ENCODE measurements around the gene MVB12B.
"Not testable (repeated sequence)": the region's sequence is repeated elsewhere in the genome, so short reads cannot be mapped to it uniquely, and the experiment has no call there.

The MVB12B gene

DNA sequence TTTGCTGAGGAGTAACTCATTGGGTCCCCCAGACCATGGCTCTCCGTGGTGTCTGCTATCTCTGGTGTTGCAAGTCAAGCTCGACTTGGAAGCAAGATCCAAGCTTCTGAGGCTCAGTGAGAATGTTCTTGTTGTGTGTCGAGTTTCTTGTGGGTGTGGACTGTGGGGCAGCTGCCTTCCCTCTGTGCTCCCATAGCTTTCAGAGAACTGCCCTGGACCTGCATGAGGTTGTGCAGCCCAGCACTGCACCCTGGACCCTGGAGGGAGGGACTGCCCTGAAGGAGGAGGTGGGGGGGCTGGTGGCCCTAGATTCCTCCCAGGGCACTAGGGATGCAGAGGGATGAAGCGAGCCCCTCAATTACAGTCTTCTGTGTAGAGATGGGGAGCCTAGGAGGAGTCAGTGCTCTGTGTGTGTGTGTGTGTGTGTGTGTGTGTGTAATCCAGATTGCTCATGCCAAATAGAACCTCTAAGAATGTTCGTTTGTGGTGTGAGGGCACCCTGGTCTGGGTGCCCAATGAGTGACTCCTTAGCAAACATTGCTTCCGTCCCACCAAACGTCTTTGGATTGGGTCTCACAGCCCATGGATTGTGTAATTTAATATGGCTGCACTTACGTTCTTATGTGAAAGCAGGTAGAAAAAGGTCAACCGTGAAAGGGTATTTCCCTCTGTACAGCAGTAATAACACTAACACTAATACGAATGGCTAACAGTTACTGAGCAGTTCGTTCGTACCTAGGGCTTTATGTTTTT is 143.8 kb downstream of the MVB12B start:
- no peaks in the 10 kb centered on the region for H3K27me3 Mint-ChIP-seq
- H3K4me3 Mint-ChIP-seq: peak overlapping the region; percentile 70
- H3K4me1 Mint-ChIP-seq: peaks cover 86% of the 10 kb centered on the region
- ATAC-seq (replicated peaks; ENCODE audit: extremely low read depth, poor library complexity, severe bottlenecking): peak; percentile 29
- no peaks in the 10 kb centered on the region for H3K9me3 Mint-ChIP-seq
- no peak for DNase-seq (ENCODE audit: low spot score in 2 of 2)
- peak overlapping the region; percentile 89 for H3K27ac Mint-ChIP-seq (ENCODE audit: low read depth)
- peaks cover 16% of the 10 kb centered on the region for H3K36me3 Mint-ChIP-seq (ENCODE audit: insufficient read depth)

GRCh38 chr9:126471084-126471624 is 144.5 kb downstream of the MVB12B start:
- Mint-ChIP-seq H3K4me1 (peaks cover 83% of the 10 kb centered on the region), H3K9me3 (no peaks in the 10 kb centered on the region), H3K27me3 (no peaks in the 10 kb centered on the region), H3K27ac (ENCODE audit: low read depth) (peak overlapping the region; percentile 89), H3K36me3 (ENCODE audit: insufficient read depth) (peaks cover 18% of the 10 kb centered on the region), H3K4me3 (peak overlapping the region; percentile 70)
- ATAC-seq (replicated peaks; ENCODE audit: extremely low read depth, poor library complexity, severe bottlenecking) (peak; percentile 80), DNase-seq (ENCODE audit: low spot score in 2 of 2) (peak; percentile 64 to 82)

DNA sequence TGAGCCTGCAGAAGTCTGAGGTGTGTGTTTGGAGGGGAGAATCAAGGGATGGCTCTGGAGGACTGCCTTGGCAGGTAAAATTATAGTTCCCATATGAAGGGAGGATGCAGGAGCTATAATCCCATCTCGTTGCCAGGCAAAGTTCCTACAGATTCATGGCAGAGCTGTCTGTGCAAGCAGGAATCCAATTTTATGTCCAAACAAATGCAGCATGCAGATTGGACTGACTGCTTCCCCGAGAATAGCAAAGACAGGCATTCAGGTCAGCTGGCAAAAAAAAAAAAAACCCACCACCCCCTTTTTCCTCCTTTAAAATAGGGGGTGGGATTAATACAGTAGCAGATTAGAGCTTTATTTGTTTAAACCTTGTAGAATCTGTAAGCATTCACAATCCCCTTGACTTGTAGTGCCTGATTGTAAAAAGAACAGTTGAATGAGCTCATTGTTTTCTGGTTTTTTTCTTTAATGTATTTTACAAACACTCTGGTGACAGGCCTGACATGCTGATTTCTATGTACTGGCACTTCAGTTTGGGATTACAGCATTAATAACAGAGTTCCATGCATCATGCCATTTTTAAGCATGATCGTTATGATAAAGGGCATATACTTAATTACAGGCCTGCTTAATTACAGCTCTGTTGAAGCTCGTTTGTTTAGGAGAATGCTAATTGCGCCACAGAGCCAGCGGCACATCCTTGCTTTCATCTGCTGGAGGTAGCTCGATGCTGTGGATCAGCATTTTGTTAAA is 145.7 kb downstream of the MVB12B start:
- H3K27me3 Mint-ChIP-seq: no peaks in the 10 kb centered on the region
- H3K4me1 Mint-ChIP-seq: peaks cover 85% of the 10 kb centered on the region
- peak overlapping the region; percentile 89 for H3K27ac Mint-ChIP-seq (ENCODE audit: low read depth)
- H3K9me3 Mint-ChIP-seq: no peaks in the 10 kb centered on the region
- peak overlapping the region; percentile 70 for H3K4me3 Mint-ChIP-seq
- DNase-seq (ENCODE audit: low spot score in 2 of 2) (no peak), ATAC-seq (replicated peaks; ENCODE audit: extremely low read depth, poor library complexity, severe bottlenecking) (no peak)
- peaks cover 20% of the 10 kb centered on the region for H3K36me3 Mint-ChIP-seq (ENCODE audit: insufficient read depth)

- Mint-ChIP-seq H3K27ac (ENCODE audit: low read depth) (no peak overlapping the region), H3K4me1 (peaks cover 79% of the 10 kb centered on the region), H3K9me3 (no peaks in the 10 kb centered on the region), H3K27me3 (no peaks in the 10 kb centered on the region), H3K36me3 (ENCODE audit: insufficient read depth) (peaks cover 15% of the 10 kb centered on the region), H3K4me3 (no peak overlapping the region)
- no peak for DNase-seq (ENCODE audit: low spot score in 2 of 2)
- no peak for ATAC-seq (replicated peaks; ENCODE audit: extremely low read depth, poor library complexity, severe bottlenecking)
Observed at GRCh38 chr9:126472948-126473298, 146.3 kb downstream of the MVB12B start.

DNA sequence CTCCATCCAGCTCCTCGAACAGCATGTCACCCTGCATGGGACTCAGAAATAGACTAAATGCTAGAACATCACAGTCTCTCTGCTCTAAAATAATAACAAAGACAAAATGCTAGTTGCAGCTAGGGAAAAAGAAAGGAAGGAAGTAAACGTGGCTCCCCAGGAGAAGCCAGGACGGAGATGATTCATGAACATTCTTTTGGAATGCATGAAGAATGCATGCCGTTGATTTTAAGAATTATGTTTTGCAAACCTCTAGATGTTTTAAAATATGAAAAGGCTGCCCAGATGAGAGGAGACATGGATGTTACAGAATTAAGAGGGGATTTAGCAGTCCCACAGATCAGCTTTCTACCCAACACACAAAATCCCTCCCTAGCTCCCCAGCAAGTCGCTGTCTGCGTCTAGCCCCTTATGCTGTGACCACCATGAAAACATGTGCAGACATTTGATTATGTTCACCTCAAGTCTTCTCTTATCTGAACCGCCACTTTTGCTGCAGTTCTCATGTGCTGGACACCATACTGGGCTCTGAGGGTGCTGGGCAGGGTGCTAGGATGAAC is 147.7 kb downstream of the MVB12B start:
- no peaks in the 10 kb centered on the region for H3K27me3 Mint-ChIP-seq
- H3K36me3 Mint-ChIP-seq (ENCODE audit: insufficient read depth): peaks cover 17% of the 10 kb centered on the region
- no peak for DNase-seq (ENCODE audit: low spot score in 2 of 2)
- H3K4me3 Mint-ChIP-seq: no peak overlapping the region
- H3K9me3 Mint-ChIP-seq: no peaks in the 10 kb centered on the region
- H3K4me1 Mint-ChIP-seq: peaks cover 73% of the 10 kb centered on the region
- H3K27ac Mint-ChIP-seq (ENCODE audit: low read depth): no peak overlapping the region
- ATAC-seq (replicated peaks; ENCODE audit: extremely low read depth, poor library complexity, severe bottlenecking): no peak

DNA sequence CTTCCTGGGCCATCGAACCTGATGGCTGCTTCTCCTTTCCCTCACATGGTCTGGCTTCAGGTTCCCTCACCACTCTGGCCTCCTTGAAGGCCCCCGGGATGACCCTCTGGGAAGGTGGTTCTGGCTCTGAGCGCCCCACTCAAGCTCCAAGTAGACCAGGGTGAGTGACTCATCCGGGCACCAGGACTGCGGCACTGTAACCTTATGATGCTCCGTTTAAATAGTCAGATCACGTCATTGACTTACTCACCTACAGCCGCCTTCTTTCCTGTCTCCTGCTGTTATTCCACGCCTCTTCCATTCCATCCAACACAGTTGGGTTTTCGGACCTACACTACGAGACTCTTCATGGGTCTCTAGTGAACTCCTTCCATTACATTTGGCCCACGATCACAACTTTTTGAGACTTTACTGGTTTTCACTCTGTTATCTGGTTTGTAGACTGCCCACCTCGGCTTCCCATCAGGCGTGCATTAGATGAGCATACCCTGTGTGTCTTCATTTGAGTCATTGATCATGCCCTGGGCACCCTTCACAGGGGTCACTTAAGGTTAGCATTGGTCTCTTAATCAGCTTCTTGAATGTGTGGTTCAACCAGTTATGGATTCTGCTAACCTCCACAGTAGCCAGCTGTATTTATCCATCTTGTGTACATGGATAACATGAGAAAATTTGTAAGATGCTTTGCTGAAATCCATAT is 148.3 kb downstream of the MVB12B start:
- no peak overlapping the region for H3K27ac Mint-ChIP-seq (ENCODE audit: low read depth)
- H3K36me3 Mint-ChIP-seq (ENCODE audit: insufficient read depth): peaks cover 15% of the 10 kb centered on the region
- DNase-seq (ENCODE audit: low spot score in 2 of 2) (no peak), ATAC-seq (replicated peaks; ENCODE audit: extremely low read depth, poor library complexity, severe bottlenecking) (no peak)
- H3K27me3 Mint-ChIP-seq: no peaks in the 10 kb centered on the region
- no peak overlapping the region for H3K4me3 Mint-ChIP-seq
- no peaks in the 10 kb centered on the region for H3K9me3 Mint-ChIP-seq
- peaks cover 74% of the 10 kb centered on the region for H3K4me1 Mint-ChIP-seq

DNA sequence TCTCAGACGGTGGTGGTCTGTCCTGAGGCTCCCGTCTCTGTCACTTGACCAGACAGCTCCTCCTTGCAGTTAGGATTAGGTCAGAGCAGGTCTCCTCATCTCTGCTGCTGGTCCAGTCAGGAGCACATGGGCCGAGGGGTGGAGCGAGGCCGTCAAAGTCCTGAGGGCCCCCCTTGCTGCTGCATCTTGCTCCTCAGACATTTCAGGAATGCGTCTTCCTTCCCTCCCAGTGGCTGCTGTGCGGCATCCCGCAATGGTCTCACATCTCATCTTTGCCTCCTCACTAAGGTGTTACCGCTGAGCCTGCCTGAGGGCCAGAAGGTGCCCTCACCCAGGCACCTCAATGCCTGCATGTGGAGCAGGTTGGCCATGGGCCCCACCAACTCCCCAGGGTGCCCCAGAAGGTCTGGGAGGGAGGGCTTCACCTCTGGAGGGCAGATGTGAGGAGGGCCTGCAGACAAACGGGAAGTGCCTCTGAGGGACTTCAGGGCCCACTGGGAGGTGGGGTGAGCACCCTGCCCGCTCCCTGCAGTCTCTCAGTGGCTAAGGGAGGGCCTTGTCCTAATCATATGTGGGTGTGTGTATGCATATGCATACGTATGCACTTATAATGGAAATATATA is 149.4 kb downstream of the MVB12B start:
- no peaks in the 10 kb centered on the region for H3K27me3 Mint-ChIP-seq
- DNase-seq (ENCODE audit: low spot score in 2 of 2): no peak
- no peaks in the 10 kb centered on the region for H3K9me3 Mint-ChIP-seq
- H3K36me3 Mint-ChIP-seq (ENCODE audit: insufficient read depth): peaks cover 13% of the 10 kb centered on the region
- H3K4me1 Mint-ChIP-seq: peaks cover 68% of the 10 kb centered on the region
- H3K27ac Mint-ChIP-seq (ENCODE audit: low read depth): peak overlapping the region; percentile 35
- H3K4me3 Mint-ChIP-seq: no peak overlapping the region
- no peak for ATAC-seq (replicated peaks; ENCODE audit: extremely low read depth, poor library complexity, severe bottlenecking)

GRCh38 chr9:126477432-126477831 is 150.8 kb downstream of the MVB12B start:
- H3K9me3 Mint-ChIP-seq; H3K27me3 Mint-ChIP-seq; ATAC-seq (replicated peaks; ENCODE audit: extremely low read depth, poor library complexity, severe bottlenecking); DNase-seq (ENCODE audit: low spot score in 2 of 2); H3K4me3 Mint-ChIP-seq; H3K27ac Mint-ChIP-seq (ENCODE audit: low read depth): not testable (repeated sequence)
- peaks cover 14% of the 10 kb centered on the region for H3K36me3 Mint-ChIP-seq (ENCODE audit: insufficient read depth)
- H3K4me1 Mint-ChIP-seq: peaks cover 60% of the 10 kb centered on the region

GRCh38 chr9:126478216-126478981 is 151.8 kb downstream of the MVB12B start:
- no peaks in the 10 kb centered on the region for H3K27me3 Mint-ChIP-seq
- H3K36me3 Mint-ChIP-seq (ENCODE audit: insufficient read depth): peaks cover 14% of the 10 kb centered on the region
- no peak overlapping the region for H3K27ac Mint-ChIP-seq (ENCODE audit: low read depth)
- no peak for ATAC-seq (replicated peaks; ENCODE audit: extremely low read depth, poor library complexity, severe bottlenecking)
- H3K4me3 Mint-ChIP-seq: no peak overlapping the region
- no peaks in the 10 kb centered on the region for H3K9me3 Mint-ChIP-seq
- H3K4me1 Mint-ChIP-seq: peaks cover 52% of the 10 kb centered on the region
- DNase-seq (ENCODE audit: low spot score in 2 of 2): no peak

- no peak overlapping the region for H3K27ac Mint-ChIP-seq (ENCODE audit: low read depth)
- DNase-seq (ENCODE audit: low spot score in 2 of 2) (no peak), ATAC-seq (replicated peaks; ENCODE audit: extremely low read depth, poor library complexity, severe bottlenecking) (no peak)
- H3K36me3 Mint-ChIP-seq (ENCODE audit: insufficient read depth): peaks cover 16% of the 10 kb centered on the region
- H3K4me1 Mint-ChIP-seq: peaks cover 49% of the 10 kb centered on the region
- no peak overlapping the region for H3K4me3 Mint-ChIP-seq
- H3K9me3 Mint-ChIP-seq: no peaks in the 10 kb centered on the region
- H3K27me3 Mint-ChIP-seq: no peaks in the 10 kb centered on the region
Observed at GRCh38 chr9:126479515-126479914, 152.9 kb downstream of the MVB12B start.

DNA sequence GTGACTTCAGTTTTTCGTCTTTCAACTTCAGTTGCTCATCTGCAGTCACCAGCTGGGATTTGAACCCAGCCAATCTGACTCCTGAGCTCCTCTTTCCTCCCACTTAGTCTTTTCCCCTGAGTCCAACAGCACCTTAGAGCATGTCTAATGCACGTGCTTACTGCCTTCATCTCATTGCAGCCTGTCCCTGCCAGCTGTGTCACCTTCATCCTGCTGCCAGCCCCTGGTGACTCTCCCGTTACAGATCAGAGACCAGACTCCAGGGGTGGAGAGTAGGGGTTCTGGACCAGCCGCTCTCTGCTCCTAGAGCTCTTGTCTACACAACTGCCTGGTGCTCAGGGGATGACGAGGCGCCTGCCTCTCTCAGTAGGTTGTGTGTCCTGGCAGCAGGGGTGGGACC is 154.2 kb downstream of the MVB12B start:
- no peak for ATAC-seq (replicated peaks; ENCODE audit: extremely low read depth, poor library complexity, severe bottlenecking)
- H3K27ac Mint-ChIP-seq (ENCODE audit: low read depth): no peak overlapping the region

More for the DNA sequence above, 154.2 kb downstream of the MVB12B start:
- DNase-seq (ENCODE audit: low spot score in 2 of 2): no peak
- Mint-ChIP-seq H3K27me3 (no peaks in the 10 kb centered on the region), H3K36me3 (ENCODE audit: insufficient read depth) (peaks cover 16% of the 10 kb centered on the region), H3K9me3 (no peaks in the 10 kb centered on the region), H3K4me1 (peaks cover 41% of the 10 kb centered on the region), H3K4me3 (no peak overlapping the region)
